GM12878 (cell line): ENCODE results near the gene PELI1. TPM values are rescaled to one million over a fixed set of nuclear protein-coding genes. Genes with fewer than 3 reads are reported as not detected.
A peak's percentile ranks its signal among the peaks of the same experiment; 100 is the strongest.

Experiments used
- ATAC-seq: fragments of 200-7000 bp; cut with Tn5 transposase; 3 replicates; pipeline ENCODE4 v1.9.1; 2020; ENCODE audit warnings: mild to moderate bottlenecking, moderate library complexity
- BruUV-seq: library from RNA; stranded (reverse); fragments of 400-500 nt; replicated peaks from 2 replicates; lab custom pipeline; 2021; lab: Mats Ljungman, UMichigan
- CTCF ChIA-PET: fragments of 300-600 bp; sonication (Branson Sonifier 250); formaldehyde crosslinking; extraction: SDS; loops from one replicate; lab custom pipeline; 2021; ENCODE audit warnings: inconsistent platforms; lab: Yijun Ruan, JAX
- POLR2A ChIA-PET: fragments of 350-600 bp; formaldehyde crosslinking; extraction: SDS; loops from one replicate; lab custom pipeline; 2021; ENCODE audit warnings: inconsistent platforms; lab: Charles Lee
- RAD21 ChIA-PET: fragments of 300-600 bp; sonication (Branson Sonifier 250); formaldehyde crosslinking; loops from one replicate; lab custom pipeline; 2023; ENCODE audit warnings: antibody characterized with exemption; ENCODE audit not compliant: unreplicated experiment; lab: Charles Lee
- SMC1A ChIA-PET: fragments of 300-600 bp; sonication (Branson Sonifier 250); formaldehyde crosslinking; loops from one replicate; lab custom pipeline; 2023; ENCODE audit not compliant: unreplicated experiment, uncharacterized antibody; lab: Charles Lee
- DNase-seq: peaks from one replicate; pipeline ENCODE4 v3.0.0-alpha.2; 2011; ENCODE audit warnings: low read depth, low spot score
- FAIRE-seq: peaks from 3 replicates; lab custom pipeline; 2011; peaks lifted over from hg19 to GRCh38; lab: Jason Lieb, UNC
- H2AFZ ChIP-seq: 2 replicates; pipeline ENCODE4 v1.6.0; 2011; ENCODE audit warnings: low read depth, low read length, control low read depth; ENCODE audit not compliant: control insufficient read depth
- H3K27ac ChIP-seq: 2 replicates; pipeline ENCODE4 v1.5.1; 2011; ENCODE audit warnings: control low read depth; ENCODE audit not compliant: control insufficient read depth, insufficient read depth
- H3K27me3 ChIP-seq, 2 experiments: replicated peaks in 1 of 2; 2 replicates each; pipeline versions ENCODE4 v1.6.0 to v1.6.1; 2011; ENCODE audit warnings: low read length in 1 of 2; ENCODE audit not compliant: control insufficient read depth in 2 of 2, insufficient read depth in 2 of 2
- H3K36me3 ChIP-seq, 2 experiments: 2 replicates each; pipeline ENCODE4 v1.5.1; 2011; ENCODE audit warnings: low read length in 1 of 2; ENCODE audit not compliant: control insufficient read depth in 2 of 2, insufficient read depth in 2 of 2
- H3K4me1 ChIP-seq: 2 replicates; pipeline ENCODE4 v1.6.1; 2011; ENCODE audit warnings: mild to moderate bottlenecking, low read length, moderate library complexity, mixed read lengths; ENCODE audit not compliant: control insufficient read depth, insufficient read depth
- H3K4me2 ChIP-seq: 2 replicates; pipeline ENCODE4 v1.6.0; 2011; ENCODE audit warnings: control low read depth; ENCODE audit not compliant: control insufficient read depth, insufficient read depth
- H3K4me3 ChIP-seq: fragments of 200-600 bp; sonication (generic); 2 replicates; pipeline ENCODE4 v1.5.1; 2016
- H3K79me2 ChIP-seq: 2 replicates; pipeline ENCODE4 v1.6.0; 2011; ENCODE audit warnings: low read length; ENCODE audit not compliant: control insufficient read depth, insufficient read depth
- H3K9ac ChIP-seq: 2 replicates; pipeline ENCODE4 v1.8.0; 2011; ENCODE audit warnings: low read length, control low read depth, mixed read lengths; ENCODE audit not compliant: control insufficient read depth, insufficient read depth
- H3K9me3 ChIP-seq: replicated peaks from 3 replicates; pipeline ENCODE4 v1.5.1; 2011; ENCODE audit warnings: mild to moderate bottlenecking, low read length; ENCODE audit not compliant: control insufficient read depth, insufficient read depth
- H4K20me1 ChIP-seq: 2 replicates; pipeline ENCODE4 v1.6.0; 2011; ENCODE audit not compliant: control insufficient read depth, insufficient read depth
- BACH1 ChIP-seq: fragments of 450-650 bp; IDR thresholded peaks from 2 replicates; pipeline ENCODE4 v1.6.1; 2017; ENCODE audit warnings: mild to moderate bottlenecking, borderline replicate concordance
- HDAC6 ChIP-seq: fragments of 200-600 bp; sonication (generic); IDR thresholded peaks from one replicate; pipeline ENCODE4 v1.8.0; 2017; ENCODE audit warnings: antibody characterized with exemption; ENCODE audit not compliant: unreplicated experiment
- IKZF1 ChIP-seq: fragments of 450-650 bp; conservative IDR thresholded peaks from 2 replicates; pipeline ENCODE4 v1.6.1; 2017; ENCODE audit warnings: antibody characterized with exemption, mild to moderate bottlenecking
- IKZF2 ChIP-seq, 2 experiments: fragments of 450-650 bp; IDR thresholded peaks; 2 replicates each; pipeline ENCODE4 v1.6.1; 2017; ENCODE audit warnings: mild to moderate bottlenecking in 2 of 2, moderate library complexity in 2 of 2
- JUND ChIP-seq: IDR thresholded peaks from 2 replicates; pipeline ENCODE4 v1.6.1; 2012; ENCODE audit warnings: low read depth, mild to moderate bottlenecking, low read length, improper control_type of control experiment, moderate library complexity
- NFYA ChIP-seq: IDR thresholded peaks from 2 replicates; pipeline ENCODE4 v1.6.1; 2011; ENCODE audit warnings: low read depth, mild to moderate bottlenecking, low read length, improper control_type of control experiment, borderline replicate concordance
- POU2F2 ChIP-seq: IDR thresholded peaks from 3 replicates; pipeline ENCODE4 v1.6.1; 2011; ENCODE audit warnings: low read depth, mild to moderate bottlenecking, low read length, borderline replicate concordance
- REST ChIP-seq: IDR thresholded peaks from 2 replicates; pipeline ENCODE4 v1.6.1; 2012; ENCODE audit warnings: mild to moderate bottlenecking, low read depth, low read length
- SPI1 ChIP-seq: IDR thresholded peaks from 2 replicates; pipeline ENCODE4 v1.6.1; 2011; ENCODE audit warnings: low read depth, mild to moderate bottlenecking, low read length, moderate library complexity, borderline replicate concordance; ENCODE audit not compliant: insufficient read depth
- WGBS: methylation state at CpG from one replicate; pipeline ENCODE4 v1.1.6; 2016; ENCODE audit warnings: low lambda C conversion rate; ENCODE audit not compliant: insufficient replicate concordance, insufficient coverage; ENCODE audit errors: missing lambda C conversion rate; 5-methylcytosine and 5-hydroxymethylcytosine counted together
- in situ Hi-C: fragments of 300-500 bp; cut with MboI; formaldehyde crosslinking; loops from 9 replicates; pipeline ENCODE4 v1.14.3; 2018; ENCODE audit warnings: mixed read lengths
- intact Hi-C: fragments of 100-400 bp; cut with micrococcal nuclease; formaldehyde crosslinking; loops from one replicate; pipeline ENCODE4 v1.14.2; 2022; ENCODE audit not compliant: unreplicated experiment
- polyA plus RNA-seq, 11 experiments: library from polyadenylated mRNA; depleted of rRNA in 4 of 11; unstranded in 6 of 11; stranded (reverse) in 5 of 11; fragments of >200 nt; fragmentation: Nextera tagmentation in 4 of 11; fragmentation: Illumina TruSeq in 1 of 11; extraction: Ambion mirVana in 4 of 11; extraction: Trizol in 1 of 11; gene quantifications; 1 replicate in 1 of 11; 2 replicates in 10 of 11; pipeline versions ENCODE4 v1.2.1 to v1.2.3, GENCODE V29; 2011 to 2016; ENCODE audit warnings: inconsistent platforms in 2 of 11, missing spikeins in 2 of 11, low read depth in 1 of 11
- total RNA-seq, 4 experiments: library from RNA; depleted of rRNA in 3 of 4; stranded (reverse); fragments of >200 nt in 3 of 4; fragmentation: Illumina TruSeq in 1 of 4; extraction: Trizol in 1 of 4; gene quantifications; 2 replicates each; pipeline versions ENCODE4 v1.2.1 to v1.2.3, GENCODE V29; 2013 to 2021
- TF ChIP-seq, protein P1 (sequence below): fragments of 450-650 bp; IDR thresholded peaks from 2 replicates; pipeline ENCODE4 v1.6.1; 2018; ENCODE audit warnings: mild to moderate bottlenecking, low read depth, moderate library complexity; ENCODE audit not compliant: partially characterized antibody

PELI1 gene
- total and polyA plus RNA-seq, 10 of the 15 experiments (the other 5 are each of a cell fraction or from before 2014, with no cell fraction given), result 12.1 to 92.0 (median 39.8) TPM

GRCh38 chr2:64175419-64176197 lies 31.4 kb upstream of the PELI1 start (continued):
- no peak for TF ChIP-seq REST

- intact Hi-C loops (no loop called here), in situ Hi-C loops (no loop called here)
- Histone ChIP-seq H2AFZ (no peak overlapping the region; the same call in 1 of the 2 replicates), H3K36me3 (no peaks in the 10 kb centered on the region), H4K20me1 (no peaks in the 10 kb centered on the region; the same call in 1 of the 2 replicates), H3K9ac (no peak overlapping the region), H3K9me3 (no peaks in the 10 kb centered on the region), H3K4me1 (peaks cover 7% of the 10 kb centered on the region; the same call in 1 of the 2 replicates), H3K4me3 (no peak overlapping the region), H3K4me2 (no peak overlapping the region), H3K27ac (no peak overlapping the region), H3K79me2 (no peaks in the 10 kb centered on the region), H3K27me3 (no peaks in the 10 kb centered on the region)
- DNase-seq (no peak), ATAC-seq (peak; percentile 64), FAIRE-seq (no peak)
- RAD21 ChIA-PET, result interaction anchor here (0.8 to 2.6 kb wide), 4 partner anchors 13 to 154 kb away, joined by 3 to 10 read pairs (median 3); no protein-coding TSS in a partner anchor
- CTCF ChIA-PET, result interaction anchor here (0.6 to 1.8 kb wide), 8 partner anchors 9 to 154 kb away, joined by 3 to 6 read pairs (median 3); no protein-coding TSS in a partner anchor
- SMC1A ChIA-PET, result interaction anchor here (0.7 to 4.2 kb wide), 19 partner anchors 8 to 144 kb away, joined by 3 to 15 read pairs (median 4); no protein-coding TSS in a partner anchor
- POLR2A ChIA-PET, result interaction anchor here (1.0 to 2.9 kb wide), 5 partner anchors 27 to 68 kb away, joined by 3 to 10 read pairs (median 3); no protein-coding TSS in a partner anchor
- BruUV-seq, result no TSS peak
- 62% methylated on average over 5 of the region's 5 CpGs for WGBS
- TF ChIP-seq IKZF2 (IDR thresholded peaks at IDR 0.05) (peak; percentile 14 to 15; a peak in 1 of 4 replicates), IKZF1 (0 out of 2 replicates have a peak, but pooled peaks have one; percentile 45), HDAC6 (no peak), SPI1 (no peak), BACH1 (no peak), NFYA (no peak), POU2F2 (peak; percentile 65; the same call in 1 of the 3 replicates), JUND (no peak)
- TF ChIP-seq, protein P1, sequence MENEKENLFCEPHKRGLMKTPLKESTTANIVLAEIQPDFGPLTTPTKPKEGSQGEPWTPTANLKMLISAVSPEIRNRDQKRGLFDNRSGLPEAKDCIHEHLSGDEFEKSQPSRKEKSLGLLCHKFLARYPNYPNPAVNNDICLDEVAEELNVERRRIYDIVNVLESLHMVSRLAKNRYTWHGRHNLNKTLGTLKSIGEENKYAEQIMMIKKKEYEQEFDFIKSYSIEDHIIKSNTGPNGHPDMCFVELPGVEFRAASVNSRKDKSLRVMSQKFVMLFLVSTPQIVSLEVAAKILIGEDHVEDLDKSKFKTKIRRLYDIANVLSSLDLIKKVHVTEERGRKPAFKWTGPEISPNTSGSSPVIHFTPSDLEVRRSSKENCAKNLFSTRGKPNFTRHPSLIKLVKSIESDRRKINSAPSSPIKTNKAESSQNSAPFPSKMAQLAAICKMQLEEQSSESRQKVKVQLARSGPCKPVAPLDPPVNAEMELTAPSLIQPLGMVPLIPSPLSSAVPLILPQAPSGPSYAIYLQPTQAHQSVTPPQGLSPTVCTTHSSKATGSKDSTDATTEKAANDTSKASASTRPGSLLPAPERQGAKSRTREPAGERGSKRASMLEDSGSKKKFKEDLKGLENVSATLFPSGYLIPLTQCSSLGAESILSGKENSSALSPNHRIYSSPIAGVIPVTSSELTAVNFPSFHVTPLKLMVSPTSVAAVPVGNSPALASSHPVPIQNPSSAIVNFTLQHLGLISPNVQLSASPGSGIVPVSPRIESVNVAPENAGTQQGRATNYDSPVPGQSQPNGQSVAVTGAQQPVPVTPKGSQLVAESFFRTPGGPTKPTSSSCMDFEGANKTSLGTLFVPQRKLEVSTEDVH, result no peak
Measured at GRCh38 chr2:64173156-64174135, 29.2 kb upstream of the PELI1 start.
